H1 (cell line): ENCODE results near the gene ZBTB46. TPM values are rescaled to one million over a fixed set of nuclear protein-coding genes. Genes with fewer than 3 reads are reported as not detected.
A peak's percentile ranks its signal among the peaks of the same experiment; 100 is the strongest.

Experiments
- CTCF ChIA-PET: fragments of 300-600 bp; sonication (Branson Sonifier 250); formaldehyde crosslinking; loops from one replicate; lab custom pipeline; 2021; ENCODE audit not compliant: partially characterized antibody; lab: Charles Lee
- POLR2A ChIA-PET: fragments of 300-600 bp; sonication (Branson Sonifier 250); formaldehyde crosslinking; loops from one replicate; lab custom pipeline; 2021; ENCODE audit warnings: inconsistent platforms; ENCODE audit not compliant: partially characterized antibody; lab: Charles Lee
- DNase-seq, 2 experiments: peaks; one replicate each; pipeline versions ENCODE4 v3.0.0 to v3.0.0-alpha.2; 2010 to 2022; ENCODE audit warnings: low spot score in 2 of 2, low read depth in 1 of 2, mixed read lengths in 1 of 2
- FAIRE-seq: peaks from 2 replicates; lab custom pipeline; 2011; peaks lifted over from hg19 to GRCh38; lab: Jason Lieb, UNC
- H2AFZ ChIP-seq: 2 replicates; pipeline ENCODE4 v1.8.1; 2012; ENCODE audit warnings: low read length, inconsistent platforms
- H2AK5ac ChIP-seq: 2 replicates; pipeline ENCODE4 v1.6.1; 2013; ENCODE audit warnings: low read depth, low read length
- H2BK120ac ChIP-seq: replicated peaks from 2 replicates; pipeline ENCODE3; 2013; ENCODE audit warnings: low read depth, low read length, inconsistent platforms
- H2BK12ac ChIP-seq: 2 replicates; pipeline ENCODE4 v1.6.1; 2013; ENCODE audit warnings: low read depth, low read length
- H2BK15ac ChIP-seq: 2 replicates; pipeline ENCODE4 v1.6.1; 2013; ENCODE audit warnings: low read length
- H2BK20ac ChIP-seq: 2 replicates; pipeline ENCODE4 v1.6.1; 2013; ENCODE audit warnings: low read length
- H2BK5ac ChIP-seq: 2 replicates; pipeline ENCODE4 v1.6.1; 2013; ENCODE audit warnings: low read depth, low read length
- H3K14ac ChIP-seq: 2 replicates; pipeline ENCODE4 v1.6.1; 2013; ENCODE audit warnings: inconsistent platforms; ENCODE audit not compliant: insufficient read length
- H3K18ac ChIP-seq: 2 replicates; pipeline ENCODE4 v1.6.1; 2013; ENCODE audit warnings: low read length; ENCODE audit errors: extremely low read depth
- H3K23ac ChIP-seq: 2 replicates; pipeline ENCODE4 v1.6.1; 2013; ENCODE audit warnings: inconsistent platforms; ENCODE audit not compliant: insufficient read length
- H3K23me2 ChIP-seq: 2 replicates; pipeline ENCODE4 v1.6.1; 2013; ENCODE audit warnings: low read depth, low read length
- H3K27ac ChIP-seq: 2 replicates; pipeline ENCODE4 v1.6.1; 2011; ENCODE audit warnings: low read depth, low read length, inconsistent platforms
- H3K27me3 ChIP-seq, 4 experiments: replicated peaks in 1 of 4; 1 replicate in 1 of 4; 2 replicates in 3 of 4; pipeline versions ENCODE4 v1.6.1 to v1.8.1; 2011 to 2013; ENCODE audit warnings: low read length in 3 of 4, mild to moderate bottlenecking in 3 of 4, inconsistent platforms in 2 of 4, mixed read lengths in 2 of 4, moderate library complexity in 1 of 4; ENCODE audit not compliant: control insufficient read depth in 3 of 4, insufficient read depth in 3 of 4; ENCODE audit errors: extremely low read depth in 1 of 4
- H3K36me3 ChIP-seq, 4 experiments: 2 replicates each; pipeline versions ENCODE4 v1.6.1 to v1.8.1; 2011 to 2013; ENCODE audit warnings: mild to moderate bottlenecking in 4 of 4, low read length in 3 of 4, moderate library complexity in 2 of 4, control low read depth in 1 of 4, inconsistent platforms in 1 of 4; ENCODE audit not compliant: insufficient read depth in 4 of 4, control insufficient read depth in 2 of 4
- H3K4ac ChIP-seq: replicated peaks from 2 replicates; pipeline ENCODE3; 2013; ENCODE audit warnings: low read length, low read depth, mixed read lengths, inconsistent platforms; ENCODE audit not compliant: insufficient read length
- H3K4me1 ChIP-seq, 4 experiments: replicated peaks in 1 of 4; 1 replicate in 1 of 4; 2 replicates in 3 of 4; pipeline versions ENCODE4 v1.6.1 to v1.8.1; 2011 to 2013; ENCODE audit warnings: low read length in 3 of 4, inconsistent platforms in 2 of 4, mixed read lengths in 1 of 4; ENCODE audit not compliant: insufficient read depth in 4 of 4, control insufficient read depth in 3 of 4
- H3K4me2 ChIP-seq, 2 experiments: 2 replicates each; pipeline versions ENCODE4 v1.6.1 to v1.8.1; 2011 to 2013; ENCODE audit warnings: low read depth in 2 of 2, low read length in 2 of 2, control low read depth in 1 of 2, inconsistent platforms in 1 of 2, mild to moderate bottlenecking in 1 of 2; ENCODE audit not compliant: insufficient read depth in 1 of 2
- H3K4me3 ChIP-seq, 4 experiments: fragments of 200-600, 300-600 bp in 1 of 4; sonication (generic), shearing (Covaris generic), sonication (Bioruptor Twin) in 1 of 4; 2 replicates each; pipeline versions ENCODE4 v1.5.1 to v1.8.1; 2011 to 2016; ENCODE audit warnings: low read length in 4 of 4, low read depth in 3 of 4, control low read depth in 2 of 4, inconsistent platforms in 2 of 4, mild to moderate bottlenecking in 2 of 4, mixed read lengths in 1 of 4, moderate library complexity in 1 of 4; ENCODE audit not compliant: insufficient read depth in 2 of 4; ENCODE audit errors: extremely low read depth in 1 of 4
- H3K56ac ChIP-seq: replicated peaks from 2 replicates; pipeline ENCODE3; 2013; ENCODE audit warnings: low read depth, mild to moderate bottlenecking, mixed read lengths, low read length, inconsistent platforms; ENCODE audit not compliant: insufficient read length
- H3K79me1 ChIP-seq: 2 replicates; pipeline ENCODE4 v1.6.1; 2013; ENCODE audit warnings: low read depth, low read length, control low read depth
- H3K79me2 ChIP-seq, 2 experiments: 2 replicates each; pipeline versions ENCODE4 v1.6.1 to v1.8.1; 2012 to 2013; ENCODE audit warnings: low read length in 2 of 2, mild to moderate bottlenecking in 2 of 2, inconsistent platforms in 1 of 2; ENCODE audit not compliant: insufficient read depth in 2 of 2, control insufficient read depth in 1 of 2
- H3K9ac ChIP-seq, 4 experiments: replicated peaks in 1 of 4; 1 replicate in 1 of 4; 2 replicates in 3 of 4; pipeline versions ENCODE4 v1.6.1 to v1.8.1; 2011 to 2013; ENCODE audit warnings: low read depth in 3 of 4, low read length in 3 of 4, control low read depth in 2 of 4, mild to moderate bottlenecking in 2 of 4, moderate library complexity in 2 of 4, inconsistent platforms in 1 of 4; ENCODE audit errors: extremely low read depth in 1 of 4
- H3K9me3 ChIP-seq, 2 experiments: 2 replicates each; pipeline versions ENCODE4 v1.6.1 to v1.8.1; 2012 to 2013; ENCODE audit warnings: mild to moderate bottlenecking in 2 of 2, moderate library complexity in 2 of 2, control low read depth in 1 of 2, inconsistent platforms in 1 of 2, low read depth in 1 of 2, low read length in 1 of 2, mixed read lengths in 1 of 2; ENCODE audit not compliant: insufficient read depth in 2 of 2
- H4K20me1 ChIP-seq, 2 experiments: replicated peaks in 1 of 2; 2 replicates each; pipeline versions ENCODE3 to v1.8.1; 2011 to 2013; ENCODE audit warnings: inconsistent platforms in 2 of 2, low read length in 2 of 2, mild to moderate bottlenecking in 1 of 2; ENCODE audit not compliant: insufficient read depth in 2 of 2, control insufficient read depth in 1 of 2
- H4K5ac ChIP-seq: 2 replicates; pipeline ENCODE4 v1.6.1; 2013; ENCODE audit warnings: low read length, low read depth, mixed read lengths, inconsistent platforms; ENCODE audit not compliant: insufficient read length
- H4K8ac ChIP-seq: 2 replicates; pipeline ENCODE4 v1.8.0; 2013; ENCODE audit warnings: mild to moderate bottlenecking, moderate library complexity, low read length, inconsistent platforms; ENCODE audit not compliant: insufficient read depth; ENCODE audit errors: extremely low read depth
- H4K91ac ChIP-seq: replicated peaks from 2 replicates; pipeline ENCODE3; 2013; ENCODE audit warnings: low read length, mixed read lengths, inconsistent platforms; ENCODE audit not compliant: insufficient read length
- CBX8 ChIP-seq: fragments of 300-800, 300-1000 bp; sonication (generic); IDR thresholded peaks from 2 replicates; pipeline ENCODE4 v1.7.1; 2016; ENCODE audit warnings: low read depth, low read length, borderline replicate concordance
- CTCF ChIP-seq, 3 experiments: IDR thresholded peaks; 1 replicate in 2 of 3; 2 replicates in 1 of 3; pipeline versions ENCODE4 v1.5.1 to v1.6.1; 2011; ENCODE audit warnings: low read length in 3 of 3, mild to moderate bottlenecking in 3 of 3, inconsistent platforms in 2 of 3, low read depth in 1 of 3, moderate library complexity in 1 of 3; ENCODE audit not compliant: insufficient read depth in 1 of 3; ENCODE audit errors: control extremely low read depth in 1 of 3
- EP300 ChIP-seq, 2 experiments: IDR thresholded peaks; 1 replicate in 1 of 2; 2 replicates in 1 of 2; pipeline ENCODE4 v1.6.1; 2011 to 2012; ENCODE audit warnings: low read depth in 2 of 2, low read length in 2 of 2, mild to moderate bottlenecking in 2 of 2, borderline replicate concordance in 1 of 2, inconsistent platforms in 1 of 2, moderate library complexity in 1 of 2
- RAD21 ChIP-seq, 2 experiments: IDR thresholded peaks in 1 of 2; conservative IDR thresholded peaks in 1 of 2; 2 replicates each; pipeline ENCODE4 v1.6.1; 2011; ENCODE audit warnings: low read depth in 2 of 2, low read length in 2 of 2, improper control_type of control experiment in 1 of 2, inconsistent platforms in 1 of 2, mild to moderate bottlenecking in 1 of 2, moderate library complexity in 1 of 2
- SIN3A ChIP-seq, 2 experiments: IDR thresholded peaks in 1 of 2; conservative IDR thresholded peaks in 1 of 2; 2 replicates each; pipeline ENCODE4 v1.6.1; 2011 to 2012; ENCODE audit warnings: low read length in 2 of 2, improper control_type of control experiment in 1 of 2, low read depth in 1 of 2, mild to moderate bottlenecking in 1 of 2
- SP1 ChIP-seq: IDR thresholded peaks from 2 replicates; pipeline ENCODE4 v1.6.1; 2011; ENCODE audit warnings: low read depth, low read length
- WGBS, 2 experiments: shearing (Covaris generic) in 1 of 2; methylation state at CpG; one replicate each; pipeline versions ENCODE4 v1.1.6 to v1.1.7; 2013 to 2015; ENCODE audit warnings: low lambda C conversion rate in 2 of 2, mixed read lengths in 2 of 2, inconsistent platforms in 1 of 2, low coverage in 1 of 2, missing lambda C conversion rate in 1 of 2; ENCODE audit not compliant: insufficient replicate concordance in 2 of 2, insufficient coverage in 1 of 2, insufficient read length in 1 of 2; ENCODE audit errors: extremely low coverage in 1 of 2, missing lambda C conversion rate in 1 of 2; 5-methylcytosine and 5-hydroxymethylcytosine counted together
- polyA plus RNA-seq, 7 experiments: library from polyadenylated mRNA; depleted of rRNA in 3 of 7; stranded (reverse) in 5 of 7; unstranded in 2 of 7; fragments of >200 nt in 5 of 7; fragments of 200-250 nt in 2 of 7; gene quantifications; 1 replicate in 5 of 7; 2 replicates in 1 of 7; 4 replicates in 1 of 7; pipeline versions ENCODE4 v1.2.1 to v1.2.3, GENCODE V29; 2011 to 2013; ENCODE audit warnings: missing spikeins in 2 of 7, mixed read lengths in 2 of 7
- total RNA-seq: library from RNA; stranded (reverse); fragmentation: NEBNext Ultra II Directional; extraction: Animal tissue kit (Norgen Biotek cat#: 25700); gene quantifications from 2 replicates; pipeline ENCODE4 v1.2.1, GENCODE V29; 2021

The ZBTB46 gene
- total and polyA plus RNA-seq, 2 of the 8 experiments (the other 6 are each of a cell fraction or from before 2014, with no cell fraction given): 6.4 to 22.4 TPM

GRCh38 chr20:63858393-63859165 is 27.5 kb upstream of the ZBTB46 start:
- H2BK12ac ChIP-seq: peak overlapping the region; percentile 68; the same call in 1 of the 2 replicates
- H3K14ac ChIP-seq: no peak overlapping the region
- no peak overlapping the region for H3K23ac ChIP-seq
- peak overlapping the region; percentile 80; the same call in 1 of the 2 replicates for H2BK20ac ChIP-seq
- no peak overlapping the region for H2BK120ac ChIP-seq
- H3K79me1 ChIP-seq: peaks cover 6% of the 10 kb centered on the region; the same call in 1 of the 2 replicates
- no peak overlapping the region; the same call in 1 of the 2 replicates for H3K27ac ChIP-seq
- peak overlapping the region; percentile 31 to 52; a peak in 3 of 4 replicates for H3K4me2 ChIP-seq
- peak overlapping the region in 2 of 4 experiments; percentile 14 to 29; a peak in 3 of 8 replicates for H3K4me3 ChIP-seq
- DNase-seq (peak in 1 of 2 experiments; percentile 67), FAIRE-seq (no peak)
- peak overlapping the region; percentile 75 for H3K18ac ChIP-seq
- ChIA-PET CTCF (interaction anchor here (0.7 to 3.6 kb wide), 18 partner anchors 10 to 315 kb away, joined by 3 to 18 read pairs (median 4); no protein-coding TSS in a partner anchor), POLR2A (interaction anchor here (0.6 to 1.3 kb wide), 8 partner anchors 12 to 200 kb away, joined by 3 to 5 read pairs (median 3); partner anchors contain the start of genes LIME1 and RTEL1)
- peak overlapping the region; percentile 81; the same call in 1 of the 2 replicates for H2BK15ac ChIP-seq
- H3K79me2 ChIP-seq: peaks cover 0 to 5% of the 10 kb centered on the region in 2 experiments; a peak in 1 of 4 replicates
- peak overlapping the region; percentile 68 for H4K8ac ChIP-seq
- H3K36me3 ChIP-seq: peaks cover 0 to 17% (median 0%) of the 10 kb centered on the region in 4 experiments; a peak in 1 of 8 replicates
- H3K9me3 ChIP-seq: no peaks in the 10 kb centered on the region
- H4K91ac ChIP-seq: peak overlapping the region; percentile 89
- no peak overlapping the region for H3K56ac ChIP-seq
- H3K23me2 ChIP-seq: peaks cover 8% of the 10 kb centered on the region; the same call in 1 of the 2 replicates
- H2AFZ ChIP-seq: no peak overlapping the region
- H3K4ac ChIP-seq: peak overlapping the region; percentile 57
- H3K27me3 ChIP-seq: no peaks in the 10 kb centered on the region
- peak overlapping the region; percentile 47 for H4K5ac ChIP-seq
- peaks cover 0 to 4% of the 10 kb centered on the region in 2 experiments for H4K20me1 ChIP-seq
- peak overlapping the region; percentile 91; the same call in 1 of the 2 replicates for H2BK5ac ChIP-seq
- peaks cover 7 to 49% (median 43%) of the 10 kb centered on the region in 4 experiments for H3K4me1 ChIP-seq
- no peak overlapping the region; a peak in 1 of 7 replicates for H3K9ac ChIP-seq
- H2AK5ac ChIP-seq: no peak overlapping the region; the same call in 1 of the 2 replicates
- WGBS, 2 experiments: 22% methylated on average over 12 of the region's 12 CpGs; no CpG with 5 or more reads in 1 of the 2 experiments
- TF ChIP-seq CBX8 (no peak), CTCF (IDR thresholded peaks at IDR 0.05; ENCODE audit: control extremely low read depth in 1 of 3, insufficient read depth in 1 of 3, low read depth in 1 of 3, low read length in 3 of 3) (peak; percentile 36 to 58 (median 54)), SIN3A (conservative IDR thresholded peaks at IDR 0.05 in 1 of 2, IDR thresholded peaks at IDR 0.05 in 1 of 2; ENCODE audit: low read depth in 1 of 2, low read length in 2 of 2) (peak in 1 of 2 experiments; percentile 67; a peak in 1 of 4 replicates), EP300 (IDR thresholded peaks at IDR 0.05; ENCODE audit: borderline replicate concordance in 1 of 2, low read depth in 2 of 2, low read length in 2 of 2) (peak in 1 of 2 experiments; percentile 21; a peak in 1 of 3 replicates), SP1 (peak; percentile 81), RAD21 (IDR thresholded peaks at IDR 0.05 in 1 of 2, conservative IDR thresholded peaks at IDR 0.05 in 1 of 2; ENCODE audit: low read depth in 2 of 2, low read length in 2 of 2) (peak; percentile 51 to 61; a peak in 3 of 4 replicates)
